GM19455 (cell line): Measurements from ENCODE around the gene COG8.
"Not testable (repeated sequence)": the region's sequence is repeated elsewhere in the genome, so short reads cannot be mapped to it uniquely, and the experiment has no call there.

Experiments used
- ATAC-seq: cut with Tn5 transposase; IDR thresholded peaks from one replicate; pipeline ENCODE4 v1.9.1; 2021; ENCODE audit not compliant: unreplicated experiment

The COG8 gene

GRCh38 chr16:69339289-69340094 is at the start of gene COG8, which contains the start of gene NIP7:
TSS of gene COG8 (minus strand) at chr16:69339564. CDS start at chr16:69339552, 12 bp downstream.
TSS of gene NIP7 (plus strand) at chr16:69339772. CDS start at chr16:69339830, 58 bp downstream.
- ATAC-seq: peak; percentile 90

GRCh38 chr16:69386596-69386995 is 47.2 kb upstream of the COG8 start:
- ATAC-seq: no peak

GRCh38 chr16:69384974-69385373 is 45.6 kb upstream of the COG8 start:
- no peak for ATAC-seq

GRCh38 chr16:69382421-69382820 is 43.1 kb upstream of the COG8 start:
- no peak for ATAC-seq

- no peak for ATAC-seq
Observed at GRCh38 chr16:69381231-69381630, 41.9 kb upstream of the COG8 start.

- no peak for ATAC-seq
Observed at GRCh38 chr16:69378760-69379159, 39.4 kb upstream of the COG8 start.

GRCh38 chr16:69378036-69378435 is 38.7 kb upstream of the COG8 start:
- ATAC-seq: no peak

GRCh38 chr16:69376393-69377059 is 37.2 kb upstream of the COG8 start:
- no peak for ATAC-seq

GRCh38 chr16:69373019-69373418 is 33.7 kb upstream of the COG8 start:
- no peak for ATAC-seq

GRCh38 chr16:69371564-69371963 is 32.2 kb upstream of the COG8 start:
- ATAC-seq: no peak

- ATAC-seq: no peak
Observed at GRCh38 chr16:69368866-69369265, 29.5 kb upstream of the COG8 start.

GRCh38 chr16:69367980-69368379 is 28.6 kb upstream of the COG8 start:
- no peak for ATAC-seq

GRCh38 chr16:69366431-69366830 is 27.1 kb upstream of the COG8 start:
- ATAC-seq: no peak

GRCh38 chr16:69365901-69366300 is 26.5 kb upstream of the COG8 start:
- ATAC-seq: no peak

- ATAC-seq: no peak
Observed at GRCh38 chr16:69364088-69364487, 24.7 kb upstream of the COG8 start.

GRCh38 chr16:69363281-69363717 is 23.9 kb upstream of the COG8 start:
- no peak for ATAC-seq

- not testable (repeated sequence) for ATAC-seq
Observed at GRCh38 chr16:69360070-69360469, 20.7 kb upstream of the COG8 start.

- ATAC-seq: no peak
Observed at GRCh38 chr16:69351309-69352027, 12.1 kb upstream of the COG8 start, which contains the start of gene TMED6. TSS of gene TMED6 (minus strand) at chr16:69351786. CDS start at chr16:69351753, 33 bp downstream.

GRCh38 chr16:69350536-69351133 is 11.3 kb upstream of the COG8 start:
- no peak for ATAC-seq

GRCh38 chr16:69349536-69349935 is 10.2 kb upstream of the COG8 start:
- no peak for ATAC-seq

- ATAC-seq: no peak
Observed at GRCh38 chr16:69348222-69348621, 8.9 kb upstream of the COG8 start.
